GM21528 (cell line): ENCODE data around the gene ARID1B.
"Not testable (repeated sequence)": the region's sequence is repeated elsewhere in the genome, so short reads cannot be mapped to it uniquely, and the experiment has no call there.

Experiments used
- ATAC-seq: cut with Tn5 transposase; IDR thresholded peaks from one replicate; pipeline ENCODE4 v1.9.1; 2021; ENCODE audit warnings: mild to moderate bottlenecking, moderate library complexity; ENCODE audit not compliant: unreplicated experiment, low FRiP score

The ARID1B gene

DNA sequence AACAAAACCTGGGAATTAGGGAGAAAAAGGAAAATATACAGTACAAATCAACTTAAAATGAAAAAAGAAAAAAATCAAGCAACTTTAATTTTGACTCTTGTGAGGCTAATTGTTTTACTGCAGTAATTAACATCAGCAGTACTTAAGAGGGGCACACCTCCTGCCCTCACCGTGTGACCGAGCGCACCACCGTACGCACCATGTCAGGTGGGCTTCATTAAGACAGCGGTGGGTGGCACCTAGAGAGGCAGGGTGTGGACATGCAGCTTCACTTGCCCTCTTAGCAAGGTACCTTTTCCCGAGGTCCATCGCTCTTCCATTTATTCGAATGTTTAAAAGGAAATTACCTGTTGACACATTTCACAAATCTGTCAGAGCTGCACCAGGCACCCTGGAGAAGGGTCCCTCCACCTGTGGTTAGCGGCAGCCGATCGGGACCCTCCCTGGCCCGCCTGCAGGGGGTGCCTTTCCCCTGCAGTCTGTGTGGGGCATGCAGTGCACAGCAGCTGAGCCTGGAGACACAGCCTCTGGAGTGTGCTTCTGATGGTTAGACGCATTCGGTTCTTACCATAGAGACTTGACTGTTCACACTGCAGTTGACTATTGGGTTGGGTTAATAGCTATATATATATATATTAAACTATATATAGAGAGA lies 362.0 kb downstream of the ARID1B start:
- ATAC-seq, result no peak

DNA sequence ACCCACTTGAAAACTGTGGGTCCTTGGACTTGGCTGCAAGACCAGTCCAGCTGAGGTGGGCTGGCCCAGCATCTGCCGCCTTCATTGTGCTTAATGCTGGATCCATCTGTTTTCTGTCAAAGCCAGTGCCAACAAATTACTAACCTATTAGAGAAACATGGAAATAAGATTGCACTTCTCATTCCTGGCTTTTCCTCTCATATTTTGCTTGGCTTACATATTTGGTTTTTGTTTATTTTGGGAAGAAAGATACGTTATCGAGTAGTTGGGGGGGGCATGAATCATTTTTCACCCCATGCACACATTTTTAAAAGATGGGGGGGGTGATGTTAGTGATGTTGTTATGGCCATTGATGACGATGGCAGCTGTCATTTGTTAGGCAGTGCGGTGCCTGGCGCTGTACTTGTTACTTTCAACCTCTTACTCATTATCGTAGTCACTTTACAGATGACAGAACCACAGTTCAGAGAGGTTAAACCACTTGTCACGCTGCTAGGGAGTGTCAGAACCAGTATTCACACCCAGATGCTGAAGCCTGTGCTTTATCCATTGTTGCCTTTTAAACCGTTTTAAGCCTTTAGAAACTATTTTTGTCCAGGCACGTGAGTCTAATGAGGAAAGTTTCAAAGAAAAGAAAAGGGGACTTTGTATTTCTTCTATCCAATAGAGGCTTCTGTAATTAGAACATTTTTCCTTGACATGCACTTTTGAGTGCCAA lies 366.2 kb downstream of the ARID1B start:
- ATAC-seq, result no peak

DNA sequence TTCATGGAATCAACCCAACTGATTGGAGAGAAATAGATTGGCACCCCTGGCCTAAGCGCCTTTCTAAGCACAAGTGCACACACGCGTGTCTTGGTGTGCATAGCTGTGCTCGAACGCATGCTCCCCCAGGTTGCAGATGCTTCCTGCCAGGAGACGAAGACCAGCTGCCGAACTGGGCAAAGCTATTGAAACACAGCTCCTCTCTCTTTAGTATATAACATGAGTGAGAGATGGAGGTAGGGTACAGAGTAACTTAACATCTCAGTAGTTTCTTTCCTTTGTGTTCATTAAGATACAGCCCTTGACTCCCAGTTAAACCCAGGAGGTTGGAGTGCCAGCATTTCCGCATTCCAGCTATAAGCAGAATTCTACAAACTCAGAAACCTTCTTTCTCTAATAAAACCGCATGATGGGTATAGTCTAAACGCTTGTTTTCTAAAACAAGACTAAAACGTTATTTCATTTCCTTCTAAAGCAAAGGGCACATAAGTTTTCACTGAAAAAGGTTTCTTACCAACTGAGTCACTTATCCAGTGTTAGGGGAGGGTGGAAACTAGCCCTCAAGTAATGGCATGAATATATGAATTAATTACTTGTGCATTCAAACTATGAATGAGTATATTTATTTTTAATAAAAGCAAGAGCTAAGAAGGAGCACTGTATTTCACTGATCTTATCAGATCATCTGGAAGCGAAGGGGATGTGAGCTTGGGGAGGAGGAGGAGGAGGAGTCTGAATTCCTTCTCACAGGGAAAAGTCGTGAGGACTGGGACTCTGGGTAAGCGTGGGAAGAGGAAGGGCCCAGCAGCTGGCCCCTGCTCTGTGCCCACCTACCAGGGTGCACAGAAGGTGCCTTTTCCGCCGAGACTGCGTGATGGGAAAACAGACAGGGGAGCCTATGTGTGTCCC lies 367.0 kb downstream of the ARID1B start:
- no peak for ATAC-seq

DNA sequence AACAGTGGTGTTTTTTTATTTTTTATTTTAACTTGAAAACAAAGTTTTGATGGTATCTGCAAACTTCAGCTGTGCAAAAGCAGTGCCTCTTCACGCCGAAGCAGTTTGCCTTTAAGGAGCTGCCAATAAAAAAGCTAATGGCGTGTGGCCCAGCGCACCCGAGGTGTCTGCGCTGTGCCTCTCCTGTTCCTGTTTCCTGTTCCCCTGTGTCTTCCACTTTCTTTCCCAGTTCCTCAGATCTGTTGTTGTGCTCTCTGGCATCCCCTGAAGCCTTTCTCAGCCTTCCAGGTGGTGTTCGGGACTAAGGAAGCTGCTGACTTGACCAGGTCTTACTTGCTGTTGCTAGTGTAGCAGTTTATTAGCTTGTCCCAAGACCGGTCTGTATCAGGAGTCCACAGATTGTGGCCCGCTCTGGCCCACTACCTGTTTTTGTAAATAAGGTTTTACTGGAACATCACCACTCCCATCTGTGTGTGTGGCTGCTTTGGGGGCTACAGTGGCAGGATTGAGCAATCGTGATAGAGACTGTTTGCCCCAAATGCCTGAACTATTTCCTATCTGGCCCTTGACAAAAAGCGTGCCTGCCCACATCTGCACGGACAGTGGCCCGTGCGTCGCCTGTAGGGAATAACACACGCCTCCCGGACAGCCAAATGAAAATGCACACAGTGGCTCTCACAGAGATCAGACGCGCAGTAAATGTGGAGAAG lies 367.8 kb downstream of the ARID1B start:
- no peak for ATAC-seq

DNA sequence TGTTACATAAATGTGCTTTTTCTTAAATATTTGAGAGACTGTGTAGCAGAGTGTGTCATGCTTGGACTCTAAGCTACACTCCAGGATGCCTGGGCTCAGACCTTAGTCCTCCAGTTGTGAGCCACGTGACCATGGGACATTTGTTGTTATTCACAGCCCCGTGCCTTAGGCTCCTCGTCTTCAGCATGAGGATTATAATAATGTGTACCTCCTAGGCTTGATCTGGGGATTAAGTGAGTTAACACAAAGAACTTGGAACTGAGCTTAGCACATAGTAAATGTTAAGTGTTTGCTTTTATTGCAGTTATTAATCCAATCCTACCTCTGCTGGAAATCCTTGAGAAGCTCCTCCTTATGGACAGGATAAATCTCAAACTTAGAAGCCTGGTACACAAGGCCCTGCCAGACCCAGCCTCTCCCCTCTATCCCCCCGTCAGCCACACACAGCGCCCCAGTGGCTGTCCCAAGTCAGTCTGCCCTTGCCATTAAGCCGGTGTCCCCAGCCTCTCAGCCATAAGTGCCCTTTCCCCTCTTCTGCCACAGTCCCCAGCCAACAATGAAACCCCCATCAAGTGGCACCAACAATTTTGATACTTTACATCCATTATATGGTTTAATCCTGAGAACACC lies 368.6 kb downstream of the ARID1B start:
- ATAC-seq, result no peak

DNA sequence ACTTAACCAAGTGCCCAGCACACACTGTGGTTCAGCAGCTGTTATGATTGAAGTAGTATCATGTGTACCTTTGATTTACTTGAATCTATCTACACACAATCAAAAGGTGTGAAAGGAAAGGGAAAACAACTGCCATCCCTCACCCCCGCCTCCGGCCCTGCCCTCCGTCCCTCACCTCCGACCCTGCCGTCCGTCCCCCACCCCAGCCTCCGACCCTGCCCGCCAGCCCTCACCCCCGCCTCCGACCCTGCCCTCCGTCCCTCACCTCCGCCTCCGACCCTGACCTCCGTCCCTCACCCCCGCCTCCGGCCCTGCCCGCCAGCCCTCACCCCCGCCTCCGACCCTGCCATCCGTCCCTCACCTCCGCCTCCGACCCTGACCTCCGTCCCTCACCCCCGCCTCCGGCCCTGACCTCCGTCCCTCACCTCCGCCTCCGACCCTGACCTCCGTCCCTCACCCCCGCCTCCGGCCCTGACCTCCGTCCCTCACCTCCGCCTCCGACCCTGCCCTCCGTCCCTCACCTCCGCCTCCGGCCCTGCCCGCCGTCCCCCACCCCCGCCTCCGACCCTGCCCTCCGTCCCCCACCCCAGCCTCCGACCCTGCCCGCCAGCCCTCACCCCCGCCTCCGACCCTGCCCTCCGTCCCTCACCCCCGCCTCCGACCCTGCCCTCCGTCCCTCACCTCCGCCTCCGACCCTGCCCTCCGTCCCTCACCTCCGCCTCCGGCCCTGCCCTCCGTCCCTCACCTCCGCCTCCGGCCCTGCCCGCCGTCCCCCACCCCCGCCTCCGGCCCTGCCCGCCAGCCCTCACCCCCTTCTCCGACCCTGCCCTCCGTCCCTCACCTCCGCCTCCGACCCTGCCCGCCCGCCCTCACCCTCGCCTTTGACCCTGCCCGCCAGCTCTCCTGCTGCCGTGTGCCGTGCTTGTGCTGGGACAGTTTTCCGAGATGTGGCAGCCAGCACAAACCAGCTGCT lies 370.2 kb downstream of the ARID1B start:
- ATAC-seq, result not testable (repeated sequence)

DNA sequence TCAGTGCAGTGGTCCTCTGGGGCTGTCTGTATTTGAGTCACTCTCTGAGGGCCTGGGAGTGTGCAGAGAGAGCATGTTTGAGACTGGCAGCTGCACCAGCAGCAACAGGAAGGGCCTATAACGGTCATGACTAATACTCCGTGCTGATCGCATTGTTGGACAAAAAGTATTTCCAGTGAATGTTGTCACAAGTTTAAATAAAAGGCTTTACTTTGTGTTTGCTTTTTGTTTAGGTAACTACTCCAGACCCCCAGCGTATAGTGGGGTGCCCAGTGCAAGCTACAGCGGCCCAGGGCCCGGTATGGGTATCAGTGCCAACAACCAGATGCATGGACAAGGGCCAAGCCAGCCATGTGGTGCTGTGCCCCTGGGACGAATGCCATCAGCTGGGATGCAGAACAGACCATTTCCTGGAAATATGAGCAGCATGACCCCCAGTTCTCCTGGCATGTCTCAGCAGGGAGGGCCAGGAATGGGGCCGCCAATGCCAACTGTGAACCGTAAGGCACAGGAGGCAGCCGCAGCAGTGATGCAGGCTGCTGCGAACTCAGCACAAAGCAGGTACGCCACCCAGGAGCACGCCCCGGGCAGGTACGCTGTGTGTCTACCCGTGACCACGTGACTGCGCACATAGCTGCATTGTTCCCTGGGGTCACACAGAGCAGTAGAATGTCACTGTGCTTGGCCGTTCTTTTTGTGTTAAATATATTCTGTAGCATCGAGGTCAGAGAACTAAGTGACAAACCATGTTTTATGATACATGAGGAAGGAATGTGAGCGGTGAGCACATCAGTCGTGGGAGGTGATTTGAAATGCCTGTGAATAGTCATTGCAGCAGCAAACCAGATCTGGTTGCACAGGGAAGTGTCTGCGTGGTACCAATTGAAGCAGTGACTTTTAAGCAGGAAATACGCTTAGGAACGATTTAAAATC lies 371.5 kb downstream of the ARID1B start:
- no peak for ATAC-seq

DNA sequence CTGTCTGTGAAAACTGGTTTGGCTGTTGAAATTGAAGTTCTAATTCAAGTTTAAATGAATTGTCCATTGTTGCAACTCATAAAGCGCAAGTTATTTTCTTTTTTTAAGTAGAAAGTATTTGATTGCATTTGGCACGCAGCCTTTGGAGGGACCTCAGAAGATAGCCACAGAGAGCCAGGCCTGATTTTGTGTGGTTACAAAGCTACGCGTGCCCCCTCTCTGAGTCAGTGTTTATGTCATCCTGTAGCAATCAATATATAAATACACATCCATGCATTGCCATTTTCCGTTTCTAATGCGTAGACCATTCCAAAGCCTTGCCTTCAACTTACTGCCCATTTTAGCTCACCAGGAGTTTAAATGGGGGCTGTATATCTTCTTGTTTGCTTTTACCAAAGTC lies 372.9 kb downstream of the ARID1B start:
- ATAC-seq, result no peak

DNA sequence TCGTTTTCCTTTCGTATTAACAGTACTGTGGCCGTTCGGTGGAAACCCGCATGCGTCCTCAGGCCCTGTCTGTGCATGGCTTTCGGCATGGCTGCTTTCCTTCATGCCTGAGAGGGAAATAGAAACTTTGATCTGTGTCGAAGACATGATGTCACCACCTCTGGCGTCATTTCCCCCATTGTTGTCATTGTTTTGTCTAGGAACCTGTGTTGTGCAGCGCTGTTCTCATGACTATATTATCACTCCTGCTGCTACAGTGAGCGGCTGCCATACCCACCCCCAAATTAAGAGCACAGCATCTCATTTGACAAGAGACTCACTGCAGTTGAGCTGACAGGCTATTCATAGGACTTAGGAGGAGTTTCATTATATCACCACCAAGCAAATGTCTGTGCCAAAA lies 373.9 kb downstream of the ARID1B start:
- no peak for ATAC-seq

DNA sequence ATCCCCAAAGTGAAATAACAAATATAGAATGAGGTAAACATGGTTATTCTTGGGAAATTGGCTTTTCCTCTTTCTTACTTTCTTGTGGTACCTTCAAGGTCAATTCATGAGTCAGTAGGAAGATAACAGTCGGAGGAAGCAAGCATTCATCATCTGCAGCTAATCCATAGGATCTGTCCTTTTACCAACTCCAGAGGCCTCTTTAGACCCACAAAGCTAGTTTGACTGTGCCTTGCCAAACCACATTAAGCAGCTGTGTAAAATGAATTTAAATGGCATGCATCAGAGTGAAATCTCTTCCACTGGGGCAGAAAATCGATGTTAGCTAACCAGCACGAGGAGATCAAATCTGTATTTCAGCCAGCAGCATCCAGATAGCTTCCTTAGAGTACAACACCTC lies 374.8 kb downstream of the ARID1B start:
- no peak for ATAC-seq

DNA sequence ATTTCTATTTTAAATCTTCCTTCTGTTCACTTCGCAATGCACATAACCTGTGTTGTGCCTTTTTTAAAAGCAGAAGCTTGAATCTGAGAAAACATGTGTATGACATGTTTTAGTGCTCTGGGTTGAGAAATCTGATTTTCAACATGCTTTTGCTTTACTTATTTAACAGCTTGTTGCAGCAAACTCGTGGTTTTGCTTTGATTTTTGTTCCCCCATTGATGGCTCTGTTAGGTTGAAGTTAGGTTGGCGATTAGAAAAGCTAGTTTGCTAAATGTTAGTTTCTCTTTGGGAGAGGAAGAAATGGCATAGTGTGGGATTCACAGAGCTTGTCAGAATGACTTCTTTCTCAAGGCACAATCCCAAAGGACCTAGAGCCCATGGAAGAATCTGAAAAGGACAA lies 375.4 kb downstream of the ARID1B start:
- ATAC-seq, result no peak

DNA sequence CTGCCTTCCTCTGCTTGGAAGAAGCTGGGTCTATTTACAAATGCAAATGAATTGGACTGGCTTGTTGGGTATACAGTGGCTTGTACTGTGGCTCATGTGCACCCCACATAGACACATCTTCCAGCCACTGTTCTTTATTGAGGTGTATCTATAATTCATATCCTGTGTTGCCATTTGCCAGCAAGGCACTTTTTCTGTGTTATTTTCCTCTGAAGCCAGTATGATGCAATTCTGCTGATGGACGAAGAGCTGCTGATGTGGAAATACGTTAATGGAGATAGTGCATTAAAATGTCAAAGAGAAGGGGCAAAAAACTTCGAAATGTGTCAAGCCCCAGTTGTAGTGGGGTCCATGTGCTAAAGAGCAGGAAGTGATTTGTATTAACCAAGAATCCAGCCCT lies 378.6 kb downstream of the ARID1B start:
- ATAC-seq, result no peak

DNA sequence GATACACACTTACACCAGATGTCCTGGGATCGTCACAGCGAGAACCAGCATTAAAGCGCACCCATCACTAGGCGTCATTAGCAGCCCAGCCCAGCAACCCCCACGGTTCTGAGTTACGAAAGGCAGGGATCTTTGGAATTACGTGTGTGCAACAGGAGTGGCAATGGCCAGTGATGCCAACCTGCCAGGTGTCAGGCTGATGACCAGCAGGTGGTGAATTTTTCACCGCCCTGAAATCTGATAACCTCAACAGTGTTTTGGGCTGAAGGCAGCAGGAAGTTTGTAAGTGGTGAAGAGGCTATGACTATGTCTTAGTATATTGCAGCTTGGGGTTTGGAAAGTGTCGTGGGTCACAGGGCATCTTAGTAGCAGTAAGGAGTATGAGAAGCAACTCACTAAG lies 380.1 kb downstream of the ARID1B start:
- ATAC-seq, result no peak

DNA sequence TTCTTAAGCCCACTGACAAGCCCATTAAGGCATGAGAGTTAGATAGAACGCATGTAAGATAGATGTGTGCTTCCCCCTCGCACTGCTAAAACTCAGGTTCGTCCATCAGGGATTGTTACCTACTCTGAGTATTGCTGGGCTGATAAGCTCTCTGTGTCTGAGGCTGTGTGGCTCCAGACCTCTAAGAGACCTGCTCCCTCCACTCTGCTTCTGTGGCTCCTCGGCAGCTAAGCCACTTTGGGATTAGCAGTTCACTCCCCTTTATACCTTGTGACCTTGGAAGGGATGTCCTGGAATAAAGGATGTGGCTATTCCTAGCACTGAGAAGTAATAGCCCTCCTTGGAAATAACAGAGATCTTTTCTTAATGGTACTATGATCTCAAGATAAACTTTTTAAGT lies 381.3 kb downstream of the ARID1B start:
- no peak for ATAC-seq

DNA sequence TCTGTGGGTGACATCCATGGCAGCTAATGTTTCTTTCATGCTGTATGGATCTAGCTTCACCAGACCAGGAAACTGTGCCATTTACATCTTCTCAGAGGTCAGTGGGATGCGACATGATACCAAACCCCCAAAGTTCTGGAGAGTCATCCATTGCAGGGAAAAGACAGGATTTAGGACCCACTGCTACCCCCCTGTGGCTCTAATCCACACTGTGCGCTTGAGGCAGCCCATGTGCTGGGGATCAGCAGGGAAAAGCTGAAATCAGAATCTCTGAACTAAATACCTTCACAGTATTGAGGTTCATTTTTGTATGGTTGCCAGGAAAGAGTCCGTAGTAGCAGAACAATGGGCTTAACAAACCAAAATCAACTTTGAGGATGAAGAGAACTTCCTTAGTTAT lies 381.7 kb downstream of the ARID1B start:
- ATAC-seq, result no peak

DNA sequence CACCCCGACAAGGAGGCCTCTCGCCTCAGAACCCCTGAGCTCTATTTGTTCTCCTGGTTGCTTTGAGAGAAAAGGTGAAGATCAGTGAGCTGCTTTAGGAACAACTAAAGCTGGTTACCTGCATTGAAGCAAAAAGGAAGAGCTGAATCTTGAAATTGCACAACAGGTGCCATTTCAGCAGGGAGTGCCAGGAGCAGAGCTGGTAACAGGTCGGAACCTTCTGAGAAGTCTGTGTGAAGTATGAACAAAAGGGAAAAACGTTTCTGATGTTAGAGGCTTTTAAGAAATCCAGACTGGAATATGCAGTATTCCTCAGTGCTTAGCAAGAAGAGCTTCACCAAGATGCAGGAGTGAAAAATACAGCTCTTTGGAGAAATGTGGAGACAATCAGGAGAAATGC lies 382.2 kb downstream of the ARID1B start:
- ATAC-seq, result no peak

DNA sequence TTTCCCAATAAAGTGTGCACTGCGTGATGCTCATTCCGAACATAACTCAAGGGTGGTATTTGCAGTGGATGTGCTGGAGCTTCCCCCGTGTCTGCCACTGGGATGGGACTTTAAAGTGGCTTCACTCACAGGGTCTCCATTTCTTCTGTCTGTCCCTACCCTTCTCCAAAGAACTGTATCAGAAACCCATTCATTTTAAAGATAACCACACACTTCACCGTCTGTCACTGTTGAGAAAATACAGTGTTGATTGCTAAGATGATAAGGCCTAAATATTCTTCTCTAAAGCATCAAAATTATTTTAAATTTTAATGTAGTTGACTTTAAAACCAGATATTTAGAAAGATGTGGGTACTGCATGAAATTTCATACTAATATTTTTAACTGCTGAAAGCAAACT lies 384.7 kb downstream of the ARID1B start:
- no peak for ATAC-seq

DNA sequence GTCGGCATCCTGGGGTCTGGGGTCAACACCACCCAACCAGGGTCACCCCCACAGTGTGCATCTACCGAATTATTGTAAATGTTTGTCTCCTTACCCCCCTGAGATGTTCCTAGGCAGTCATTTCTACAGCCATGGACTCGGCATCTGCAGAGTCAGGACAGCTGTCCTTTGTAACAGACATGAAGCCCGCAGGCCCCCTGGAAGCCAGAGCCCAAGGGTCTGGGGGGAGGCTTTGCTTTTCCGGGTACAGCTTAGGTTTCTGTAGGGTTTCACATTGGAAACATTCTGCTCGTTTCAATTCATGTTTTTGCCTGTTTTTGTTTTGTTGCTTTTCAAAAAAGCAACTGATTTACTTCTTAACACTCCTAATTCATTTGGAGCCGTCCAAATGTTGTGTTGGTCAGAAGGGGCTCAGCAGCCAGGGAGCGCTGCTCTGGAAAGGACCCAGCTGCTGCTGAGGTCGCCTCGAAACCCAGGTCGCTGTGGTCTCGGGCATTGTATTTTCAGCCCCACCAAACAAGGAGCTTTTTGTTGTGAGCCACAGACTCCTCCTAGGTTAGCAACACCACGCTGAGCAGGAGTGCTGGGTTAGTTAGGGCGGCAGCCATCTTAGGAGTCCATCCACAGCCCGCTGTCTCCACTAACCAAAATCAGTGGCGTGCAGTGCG lies 385.7 kb downstream of the ARID1B start:
- ATAC-seq, result no peak
